GM18951 (cell line): ENCODE measurements around the gene SCEL.

Experiments
- POLR2A ChIP-seq: IDR thresholded peaks from 4 replicates; pipeline ENCODE4 v1.6.1; 2011; ENCODE audit warnings: mild to moderate bottlenecking; ENCODE audit not compliant: insufficient read length, insufficient read depth; ENCODE audit errors: extremely low read depth
- in situ Hi-C: fragments of 300-500 bp; cut with MboI; formaldehyde crosslinking; loops from one replicate; pipeline ENCODE4 v1.12.0; 2022; ENCODE audit warnings: low sequenced_read_pairs, mixed read lengths, inconsistent platforms; ENCODE audit not compliant: unreplicated experiment

SCEL gene

GRCh38 chr13:77555246-77555645, 19.7 kb downstream of the SCEL start:
- in situ Hi-C loops = no loop called here
- TF ChIP-seq POLR2A = no peak

- in situ Hi-C loops = no loop called here
- no peak for TF ChIP-seq POLR2A
These were observed 22.5 kb downstream of the SCEL start for GRCh38 chr13:77558016-77558415.

- in situ Hi-C loops = loop anchor here (10.0 kb wide), 1 partner anchor 278 kb away; no protein-coding TSS in a partner anchor
- TF ChIP-seq POLR2A = no peak
These were observed 27.6 kb downstream of the SCEL start for GRCh38 chr13:77563111-77563510.

GRCh38 chr13:77565635-77566034, 30.1 kb downstream of the SCEL start:
- in situ Hi-C loops = loop anchor here (5.0 to 10.0 kb wide), 2 partner anchors 68 to 281 kb away; no protein-coding TSS in a partner anchor
- no peak for TF ChIP-seq POLR2A

- in situ Hi-C loops = no loop called here
- no peak for TF ChIP-seq POLR2A
These were observed 36.5 kb downstream of the SCEL start for GRCh38 chr13:77571956-77572355.

GRCh38 chr13:77574096-77574495, 38.6 kb downstream of the SCEL start:
- in situ Hi-C loops = no loop called here
- TF ChIP-seq POLR2A = no peak

GRCh38 chr13:77579959-77580358, 44.5 kb downstream of the SCEL start:
- in situ Hi-C loops = no loop called here
- TF ChIP-seq POLR2A = no peak

GRCh38 chr13:77580748-77581147, 45.2 kb downstream of the SCEL start:
- TF ChIP-seq POLR2A = no peak
- in situ Hi-C loops = no loop called here

GRCh38 chr13:77583581-77583980, 48.1 kb downstream of the SCEL start:
- in situ Hi-C loops = no loop called here
- no peak for TF ChIP-seq POLR2A

GRCh38 chr13:77584106-77584505, 48.6 kb downstream of the SCEL start:
- TF ChIP-seq POLR2A = no peak
- in situ Hi-C loops = no loop called here

GRCh38 chr13:77595166-77595810, 59.8 kb downstream of the SCEL start:
- in situ Hi-C loops = loop anchor here (5.0 kb wide), 1 partner anchor 157 kb away; no protein-coding TSS in a partner anchor
- no peak for TF ChIP-seq POLR2A

GRCh38 chr13:77596777-77597176, 61.3 kb downstream of the SCEL start:
- in situ Hi-C loops = loop anchor here (5.0 kb wide), 1 partner anchor 156 kb away; no protein-coding TSS in a partner anchor
- TF ChIP-seq POLR2A = no peak

GRCh38 chr13:77599351-77599750, 63.8 kb downstream of the SCEL start:
- in situ Hi-C loops = loop anchor here (5.0 kb wide), 1 partner anchor 153 kb away; no protein-coding TSS in a partner anchor
- no peak for TF ChIP-seq POLR2A

- no peak for TF ChIP-seq POLR2A
- in situ Hi-C loops = no loop called here
These were observed 65.2 kb downstream of the SCEL start for GRCh38 chr13:77600701-77601100.
